ENCODE data around the gene KCND3.

Gene KCND3

DNA sequence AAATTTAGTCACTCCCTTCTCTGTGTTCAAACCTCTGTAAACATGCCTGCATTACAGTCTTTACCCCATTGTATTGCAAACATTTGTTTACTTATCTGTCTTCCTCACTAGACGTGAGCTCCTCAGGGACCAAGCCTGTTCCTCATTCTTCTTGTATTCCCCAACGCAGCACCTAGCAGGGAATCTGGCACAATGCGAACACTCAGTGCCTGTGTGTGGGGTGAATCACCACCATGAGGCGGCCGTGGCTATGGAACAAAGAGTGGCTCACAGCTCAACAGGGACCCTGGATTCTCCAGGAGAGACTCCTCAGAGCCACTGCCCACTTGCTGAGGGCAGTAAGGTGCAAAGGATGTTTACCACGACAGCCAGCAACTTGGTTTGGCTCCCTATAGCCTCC lies 137.9 kb downstream of the KCND3 start:
- no peak overlapping the region for H3K4me3 ChIP-seq (ENCODE audit: low read depth, low read length)

DNA sequence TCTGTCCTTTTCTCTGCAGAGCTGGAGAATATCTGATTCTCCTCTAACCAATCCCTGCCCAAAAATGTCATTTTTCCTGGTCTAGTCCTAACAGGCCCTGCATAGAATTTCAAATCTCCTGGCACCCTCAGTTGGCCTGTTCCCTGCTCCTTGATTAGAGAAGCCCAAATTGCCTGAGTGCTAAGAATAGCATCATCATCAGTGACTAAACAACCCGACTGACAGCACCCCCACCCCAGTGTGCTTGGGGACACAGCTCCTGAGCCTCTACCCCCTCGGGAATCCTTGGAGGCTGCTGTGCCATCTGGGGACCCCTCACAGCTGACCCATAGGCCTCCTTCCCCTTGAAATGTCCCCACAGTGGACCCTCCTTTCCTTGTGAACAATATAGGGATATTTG lies 139.4 kb downstream of the KCND3 start:
- no peak overlapping the region for H3K4me3 ChIP-seq (ENCODE audit: low read depth, low read length)

GRCh38 chr1:111848852-111849545 lies 140.5 kb downstream of the KCND3 start:
- H3K4me3 ChIP-seq (ENCODE audit: low read depth, low read length): no peak overlapping the region

DNA sequence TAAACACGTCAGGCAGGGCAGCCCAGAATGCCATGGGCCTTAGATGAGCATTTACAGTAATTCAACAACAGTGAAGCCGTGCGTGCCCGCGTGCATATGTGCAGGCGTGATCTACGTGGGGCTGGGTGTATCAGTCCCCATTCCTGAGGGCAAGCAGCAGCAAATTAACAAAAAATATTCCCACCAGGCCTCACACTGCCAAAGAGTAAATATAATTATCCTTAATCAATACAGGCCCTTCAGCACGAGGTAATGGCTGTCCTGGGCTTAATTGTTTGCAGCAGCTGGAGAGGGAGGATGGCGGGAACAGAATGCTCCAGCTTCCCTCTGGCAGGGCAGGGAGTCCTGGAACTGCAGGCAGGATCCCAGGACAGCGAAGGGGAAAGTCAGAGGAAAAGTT lies 142.0 kb downstream of the KCND3 start:
- H3K4me3 ChIP-seq (ENCODE audit: low read depth, low read length): no peak overlapping the region

DNA sequence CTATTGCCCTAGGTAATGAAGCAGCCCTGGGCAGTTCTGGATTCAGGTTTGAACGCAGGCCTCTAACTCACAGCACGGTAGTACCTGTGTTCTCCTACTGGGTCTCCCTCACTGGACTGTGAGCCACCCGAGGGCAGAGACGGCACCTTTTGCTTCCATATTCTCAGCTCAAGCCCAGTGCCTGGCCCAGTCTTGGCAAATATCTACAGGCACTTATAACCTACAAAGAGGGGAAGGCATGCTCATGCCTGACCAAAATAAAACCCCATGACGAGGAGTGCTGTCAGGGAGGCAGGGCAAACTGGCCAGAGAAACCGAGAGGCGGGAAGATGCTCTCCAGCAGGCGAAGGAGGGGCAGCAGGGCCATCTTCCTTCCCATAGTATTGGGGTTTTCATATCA lies 142.6 kb downstream of the KCND3 start:
- H3K4me3 ChIP-seq (ENCODE audit: low read depth, low read length): no peak overlapping the region

GRCh38 chr1:111843177-111843576 lies 146.3 kb downstream of the KCND3 start:
- no peak overlapping the region for H3K4me3 ChIP-seq (ENCODE audit: low read depth, low read length)

GRCh38 chr1:111842411-111842810 lies 147.1 kb downstream of the KCND3 start:
- H3K4me3 ChIP-seq (ENCODE audit: low read depth, low read length): no peak overlapping the region

DNA sequence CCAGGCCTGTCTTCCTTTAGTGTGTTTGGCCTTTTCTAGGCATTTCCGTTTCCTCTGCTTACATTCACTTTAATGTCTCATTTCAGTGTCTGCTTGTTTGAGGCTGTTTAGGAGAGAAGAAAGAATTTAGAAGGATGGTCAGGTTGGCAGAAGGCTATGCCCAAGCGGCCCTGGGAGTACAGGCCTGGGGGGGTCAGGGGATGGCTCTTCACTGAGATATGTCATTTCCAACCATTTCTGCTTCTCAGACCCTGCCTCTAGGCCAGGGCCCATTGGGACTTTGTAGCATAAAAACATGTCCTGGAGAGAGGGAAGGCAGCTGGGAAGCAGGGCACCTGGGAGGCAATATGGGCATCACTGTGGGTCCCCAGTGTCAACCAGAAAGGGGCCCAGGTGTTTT lies 147.7 kb downstream of the KCND3 start:
- H3K4me3 ChIP-seq (ENCODE audit: low read depth, low read length): no peak overlapping the region

DNA sequence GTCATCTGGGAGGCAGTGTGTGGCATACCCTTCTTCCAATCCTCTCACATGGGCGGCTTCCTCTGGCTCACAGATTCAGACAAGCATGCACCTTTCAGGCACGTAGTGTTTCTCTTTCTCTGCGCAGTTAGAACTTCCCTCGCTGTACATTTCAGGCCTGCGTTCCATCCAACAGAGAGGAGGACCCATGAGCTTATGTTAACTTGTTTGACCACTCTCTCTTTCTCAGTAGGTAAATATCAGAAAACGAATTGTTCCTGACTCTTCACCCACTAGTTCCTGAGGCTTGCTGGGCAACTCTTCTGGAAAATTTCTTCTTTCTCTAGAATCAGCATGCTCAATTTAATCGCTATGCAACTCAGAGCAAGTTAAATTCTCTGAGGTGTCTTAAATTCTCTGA lies 148.3 kb downstream of the KCND3 start:
- H3K4me3 ChIP-seq (ENCODE audit: low read depth, low read length): no peak overlapping the region

- H3K4me3 ChIP-seq (ENCODE audit: low read depth, low read length): no peak overlapping the region
Measured at GRCh38 chr1:111837393-111837792, 152.1 kb downstream of the KCND3 start.

DNA sequence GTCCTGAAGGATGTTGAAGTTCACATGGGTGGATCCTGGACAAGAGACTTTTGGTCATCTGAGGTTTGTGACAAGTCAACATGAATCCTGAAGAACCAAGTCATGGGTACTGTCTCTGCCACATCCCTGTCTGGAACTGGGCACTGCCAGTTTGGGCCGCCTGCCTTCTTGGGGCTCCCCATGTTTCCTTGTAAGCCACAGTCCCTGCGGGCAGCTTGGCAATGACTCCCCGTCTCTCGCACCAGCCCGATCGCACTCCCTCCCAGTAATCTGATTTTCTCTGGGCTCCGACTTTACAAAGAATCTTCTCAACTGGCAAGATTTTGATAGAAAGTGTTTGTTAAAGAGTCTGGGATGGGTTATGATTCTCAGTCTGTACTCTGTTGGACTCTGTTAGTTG lies 153.4 kb downstream of the KCND3 start:
- no peak overlapping the region for H3K4me3 ChIP-seq (ENCODE audit: low read depth, low read length)

GRCh38 chr1:111835514-111835913 lies 154.0 kb downstream of the KCND3 start:
- H3K4me3 ChIP-seq (ENCODE audit: low read depth, low read length): no peak overlapping the region

- no peak overlapping the region for H3K4me3 ChIP-seq (ENCODE audit: low read depth, low read length)
Measured at GRCh38 chr1:111834956-111835355, 154.5 kb downstream of the KCND3 start.

DNA sequence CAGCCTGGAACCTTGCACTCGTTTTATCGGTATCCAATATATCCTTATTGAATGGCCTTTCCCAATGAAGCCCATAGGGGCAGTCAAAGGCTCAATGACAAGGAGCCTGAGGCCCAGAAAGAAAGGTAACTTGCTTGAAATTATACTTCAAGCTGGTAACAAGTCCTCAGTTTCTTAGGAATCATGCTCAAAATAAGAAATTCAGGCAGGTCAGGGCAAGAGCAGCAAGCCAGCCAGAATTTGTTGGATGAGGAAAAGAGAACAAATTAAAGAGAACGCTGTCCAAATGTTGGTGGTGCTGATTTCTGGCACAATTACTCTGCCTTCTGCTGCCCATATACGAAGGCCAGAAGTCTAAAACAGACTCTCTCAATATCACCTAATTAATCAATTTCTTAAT lies 156.1 kb downstream of the KCND3 start:
- H3K4me3 ChIP-seq (ENCODE audit: low read depth, low read length): no peak overlapping the region

GRCh38 chr1:111832521-111833155 lies 156.8 kb downstream of the KCND3 start:
- H3K4me3 ChIP-seq (ENCODE audit: low read depth, low read length): no peak overlapping the region

GRCh38 chr1:111831153-111831552 lies 158.3 kb downstream of the KCND3 start:
- H3K4me3 ChIP-seq (ENCODE audit: low read depth, low read length): no peak overlapping the region

DNA sequence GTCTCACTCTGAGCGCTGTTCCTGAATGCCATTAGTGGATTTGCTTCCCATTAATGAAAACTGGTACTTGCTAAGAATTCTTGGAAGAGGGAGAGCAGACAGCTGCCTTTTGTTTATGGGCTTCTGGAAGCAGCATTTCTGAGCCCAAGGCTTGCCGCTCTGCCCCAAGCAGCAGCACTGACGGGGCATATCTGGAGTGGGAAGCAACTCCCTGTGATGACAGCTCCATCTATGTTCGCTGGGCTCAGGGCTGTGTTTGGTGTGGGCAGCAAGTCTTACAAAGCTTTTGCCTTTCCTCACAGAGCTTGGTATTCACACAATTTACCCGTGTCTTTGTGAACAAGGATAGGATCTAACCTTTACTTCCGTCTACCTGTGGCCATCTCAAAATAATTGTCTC lies 161.5 kb downstream of the KCND3 start:
- H3K4me3 ChIP-seq (ENCODE audit: low read depth, low read length): no peak overlapping the region

DNA sequence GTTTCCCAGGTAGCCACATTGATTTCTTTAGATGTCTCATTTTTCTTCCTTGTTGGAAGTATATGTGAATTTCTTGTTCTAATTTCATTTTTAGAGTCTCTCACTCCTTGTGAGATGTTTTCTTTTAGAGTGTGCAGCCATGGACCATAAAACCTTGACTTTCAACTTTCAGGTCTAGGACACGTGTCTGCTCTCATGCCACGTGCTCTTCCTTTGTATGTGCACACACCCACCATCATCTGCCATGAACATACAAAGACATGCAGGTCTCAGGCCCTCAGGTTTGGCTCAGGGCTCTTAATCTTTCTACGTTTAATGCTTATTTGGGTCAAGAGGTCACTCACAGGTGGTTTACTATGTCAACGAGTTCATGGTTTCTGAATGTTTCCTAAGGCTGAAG lies 163.2 kb downstream of the KCND3 start:
- no peak overlapping the region for H3K4me3 ChIP-seq (ENCODE audit: low read depth, low read length)

GRCh38 chr1:111825217-111825616 lies 164.3 kb downstream of the KCND3 start:
- H3K4me3 ChIP-seq (ENCODE audit: low read depth, low read length): no peak overlapping the region

DNA sequence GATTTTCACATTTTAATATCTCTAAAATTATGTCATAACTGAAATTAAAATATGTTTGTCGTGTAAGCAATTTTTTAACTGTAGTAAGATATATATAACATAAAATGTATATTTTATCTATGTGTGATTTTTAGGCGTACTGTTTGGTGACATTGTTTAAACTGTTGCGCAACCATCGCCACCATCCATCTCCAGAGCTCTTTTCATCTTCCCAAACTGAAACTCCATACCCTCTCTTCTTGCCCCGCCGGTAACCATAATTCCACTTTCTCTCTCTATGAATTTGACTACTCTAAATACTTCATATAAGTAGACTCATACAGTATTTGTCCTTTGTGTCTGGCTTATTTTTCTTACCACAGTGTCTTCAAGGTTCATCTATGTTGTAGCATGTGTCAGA lies 167.3 kb downstream of the KCND3 start:
- no peak overlapping the region for H3K4me3 ChIP-seq (ENCODE audit: low read depth, low read length)

- H3K4me3 ChIP-seq (ENCODE audit: low read depth, low read length): no peak overlapping the region
Measured at GRCh38 chr1:111821121-111821745, 168.2 kb downstream of the KCND3 start.

DNA sequence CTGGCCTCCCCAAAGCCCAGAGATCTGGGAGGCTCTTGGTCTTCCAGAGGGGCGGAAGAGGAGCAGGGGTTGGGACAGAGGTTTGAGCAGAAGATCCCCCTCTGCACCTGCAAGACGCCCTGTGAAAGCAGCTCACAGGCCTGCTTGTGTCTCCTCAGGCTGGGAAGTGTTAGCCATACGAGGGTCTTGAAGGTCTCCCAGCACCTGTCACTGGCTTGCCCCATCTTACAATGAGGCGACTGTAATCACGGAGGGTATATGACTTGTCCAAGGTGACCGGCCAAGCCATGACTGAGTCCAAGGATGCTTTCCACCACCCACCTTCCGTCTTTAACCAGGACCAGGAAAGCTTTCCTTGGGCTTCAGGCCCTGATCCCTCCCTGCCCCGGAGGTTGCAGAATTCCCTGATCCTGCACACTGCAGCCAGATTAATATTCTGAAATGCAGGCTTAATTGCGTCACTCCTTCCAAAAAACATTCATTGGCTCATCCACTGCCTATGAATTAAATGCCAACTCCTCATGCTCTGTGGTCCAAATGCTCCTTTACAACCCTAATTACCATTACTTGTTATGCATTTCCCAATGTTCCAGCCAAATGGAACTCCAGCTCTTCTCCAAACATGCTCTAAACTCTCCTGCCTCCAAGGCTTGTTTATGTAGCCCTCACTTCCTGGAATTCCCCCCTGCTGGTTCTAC lies 169.8 kb downstream of the KCND3 start:
- no peak overlapping the region for H3K4me3 ChIP-seq (ENCODE audit: low read depth, low read length)

All from iPS-11a (cell line).